GM19023 (cell line): ENCODE results near the gene ATOSB.

ENCODE experiments used
- ATAC-seq: cut with Tn5 transposase; IDR thresholded peaks from one replicate; pipeline ENCODE4 v1.9.1; 2021; ENCODE audit warnings: mild to moderate bottlenecking, moderate library complexity; ENCODE audit not compliant: unreplicated experiment

The ATOSB gene

GRCh38 chr9:35114113-35114839 lies 1.4 kb downstream of the ATOSB start:
- ATAC-seq: no peak

GRCh38 chr9:35112257-35113020 lies 3.2 kb downstream of the ATOSB start:
- no peak for ATAC-seq

GRCh38 chr9:35111001-35111933 lies 4.4 kb downstream of the ATOSB start:
- peak; percentile 68 for ATAC-seq

GRCh38 chr9:35110327-35110761 lies 5.3 kb downstream of the ATOSB start:
- no peak for ATAC-seq

GRCh38 chr9:35108946-35109575 lies 6.6 kb downstream of the ATOSB start:
- no peak for ATAC-seq

GRCh38 chr9:35108461-35108860 lies 7.2 kb downstream of the ATOSB start:
- ATAC-seq: no peak

GRCh38 chr9:35107297-35108290 lies 8.1 kb downstream of the ATOSB start:
- no peak for ATAC-seq

GRCh38 chr9:35106343-35106730 lies 9.3 kb downstream of the ATOSB start:
- ATAC-seq: no peak

GRCh38 chr9:35105571-35106342 lies 9.9 kb downstream of the ATOSB start:
- ATAC-seq: no peak

GRCh38 chr9:35105126-35105525 lies 10.5 kb downstream of the ATOSB start:
- no peak for ATAC-seq

GRCh38 chr9:35104586-35104985 lies 11.1 kb downstream of the ATOSB start:
- no peak for ATAC-seq

GRCh38 chr9:35103660-35104191 lies 11.9 kb downstream of the ATOSB start:
- no peak for ATAC-seq

- peak; percentile 97 for ATAC-seq
Observed at GRCh38 chr9:35102769-35103659, 12.6 kb downstream of the ATOSB start, which contains the start of gene STOML2. STOML2 (minus strand) TSS chr9:35103131; CDS start chr9:35103094, 37 bp downstream.

GRCh38 chr9:35102465-35102768 lies 13.2 kb downstream of the ATOSB start:
- ATAC-seq: no peak

GRCh38 chr9:35097573-35097972 lies 18.1 kb downstream of the ATOSB start:
- no peak for ATAC-seq

- peak; percentile 93 for ATAC-seq
Observed at GRCh38 chr9:35096035-35096849, 19.4 kb downstream of the ATOSB start, which contains the start of gene PIGO. PIGO (minus strand) TSS chr9:35096591; CDS start chr9:35095565, 1,026 bp downstream.

GRCh38 chr9:35091536-35091935 lies 24.1 kb downstream of the ATOSB start:
- ATAC-seq: no peak
